HAP-1 (cell line): ENCODE results near the gene CEP164.
"Not testable (repeated sequence)": the region's sequence is repeated elsewhere in the genome, so short reads cannot be mapped to it uniquely, and the experiment has no call there.

ENCODE experiments used
- DNase-seq, 2 experiments: peaks; one replicate each; pipeline ENCODE4 v3.0.0-alpha.2; 2016 to 2020; ENCODE audit warnings: low spot score in 2 of 2
- H3K27me3 ChIP-seq: fragments of 250-450 bp; sonication (Bioruptor Pico); 2 replicates; pipeline ENCODE4 v1.5.1; 2020; ENCODE audit warnings: low read depth, mild to moderate bottlenecking, moderate library complexity
- H3K36me3 ChIP-seq: fragments of 250-450 bp; sonication (Bioruptor Pico); replicated peaks from 2 replicates; pipeline ENCODE4 v1.5.1; 2020; ENCODE audit warnings: mild to moderate bottlenecking
- H3K4me1 ChIP-seq: fragments of 250-450 bp; sonication (Bioruptor Pico); 2 replicates; pipeline ENCODE4 v1.5.1; 2020; ENCODE audit warnings: mild to moderate bottlenecking
- H3K4me3 ChIP-seq: fragments of 250-450 bp; sonication (Bioruptor Pico); 2 replicates; pipeline ENCODE4 v1.5.1; 2020; ENCODE audit warnings: mild to moderate bottlenecking, moderate library complexity
- H3K9me3 ChIP-seq: fragments of 250-450 bp; sonication (Bioruptor Pico); 2 replicates; pipeline ENCODE4 v1.5.1; 2020; ENCODE audit warnings: mild to moderate bottlenecking, moderate library complexity
- in situ Hi-C: fragments of 300-500 bp; cut with MboI; formaldehyde crosslinking; loops from 3 replicates; pipeline ENCODE4 v1.14.3; 2020; ENCODE audit warnings: low sequenced_read_pairs, inconsistent platforms, mixed read lengths

Gene CEP164

DNA sequence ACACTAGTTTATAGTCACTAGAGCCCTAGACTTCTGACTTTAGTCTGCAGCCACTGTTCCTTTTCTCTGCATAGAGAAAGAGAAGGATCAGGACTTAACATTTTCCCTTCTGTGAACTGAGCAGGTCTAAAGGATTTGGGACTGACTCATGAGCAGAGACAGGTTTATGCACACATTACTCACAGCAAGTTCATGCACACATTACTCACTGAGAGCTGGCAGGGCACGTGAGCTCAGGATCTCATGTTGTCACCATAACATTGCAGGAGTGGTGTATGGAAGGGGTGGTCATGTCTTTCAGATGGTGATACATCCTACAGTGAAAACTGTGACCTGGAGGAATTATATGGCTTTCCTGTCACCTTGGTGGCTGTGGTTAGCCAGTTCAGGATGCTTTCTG is 56.4 kb downstream of the CEP164 start:
- Histone ChIP-seq H3K27me3 (no peaks in the 10 kb centered on the region), H3K36me3 (peaks cover 11% of the 10 kb centered on the region), H3K4me1 (no peaks in the 10 kb centered on the region), H3K9me3 (no peaks in the 10 kb centered on the region), H3K4me3 (no peak overlapping the region)
- no peak for DNase-seq
- in situ Hi-C loops, result no loop called here

DNA sequence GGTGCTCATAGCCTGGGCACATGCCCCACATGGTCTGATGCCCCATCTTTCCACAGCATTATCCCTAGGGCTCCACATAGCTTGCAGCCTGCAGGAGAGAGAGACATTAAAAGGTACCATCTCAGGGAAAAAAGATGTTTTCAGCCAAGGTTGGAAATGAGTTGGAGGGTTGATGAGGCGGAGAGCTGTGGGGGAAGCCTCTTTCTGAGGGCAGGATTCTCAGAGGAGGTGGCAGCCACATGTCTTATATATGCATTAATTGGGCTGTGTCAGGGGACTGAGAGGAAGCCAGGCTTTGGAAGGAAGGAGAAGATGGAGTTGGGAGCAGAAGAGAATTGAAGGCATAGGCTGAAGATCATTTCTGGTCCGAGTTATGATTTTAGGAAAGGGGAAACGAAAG is 57.8 kb downstream of the CEP164 start:
- Histone ChIP-seq H3K36me3 (peaks cover 8% of the 10 kb centered on the region), H3K27me3 (no peaks in the 10 kb centered on the region), H3K4me3 (no peak overlapping the region), H3K4me1 (no peaks in the 10 kb centered on the region), H3K9me3 (no peaks in the 10 kb centered on the region)
- in situ Hi-C loops, result no loop called here
- no peak for DNase-seq

DNA sequence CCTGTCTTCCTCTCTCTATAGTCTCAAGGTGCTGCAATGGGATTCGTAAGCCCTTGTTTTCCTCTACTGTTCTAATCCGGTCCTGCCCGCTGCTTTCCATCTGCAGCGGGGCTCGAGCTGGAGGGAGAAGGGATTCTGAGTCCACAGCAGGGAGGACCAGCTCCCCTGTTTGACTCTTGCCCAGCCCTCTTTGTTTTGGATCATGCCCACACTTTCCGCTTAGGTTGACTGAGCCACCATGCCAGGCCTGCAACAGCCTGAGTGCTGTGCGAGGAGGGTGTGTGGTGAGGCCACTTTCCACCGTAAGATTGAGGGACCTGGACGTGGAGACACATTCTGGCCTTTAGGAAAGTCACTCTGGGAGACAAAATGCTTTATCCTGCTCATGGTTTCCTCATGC is 58.3 kb downstream of the CEP164 start:
- no peaks in the 10 kb centered on the region for H3K27me3 ChIP-seq
- peaks cover 7% of the 10 kb centered on the region for H3K36me3 ChIP-seq
- no peaks in the 10 kb centered on the region for H3K9me3 ChIP-seq
- H3K4me1 ChIP-seq, result no peaks in the 10 kb centered on the region
- H3K4me3 ChIP-seq, result no peak overlapping the region
- in situ Hi-C loops, result no loop called here
- no peak for DNase-seq

DNA sequence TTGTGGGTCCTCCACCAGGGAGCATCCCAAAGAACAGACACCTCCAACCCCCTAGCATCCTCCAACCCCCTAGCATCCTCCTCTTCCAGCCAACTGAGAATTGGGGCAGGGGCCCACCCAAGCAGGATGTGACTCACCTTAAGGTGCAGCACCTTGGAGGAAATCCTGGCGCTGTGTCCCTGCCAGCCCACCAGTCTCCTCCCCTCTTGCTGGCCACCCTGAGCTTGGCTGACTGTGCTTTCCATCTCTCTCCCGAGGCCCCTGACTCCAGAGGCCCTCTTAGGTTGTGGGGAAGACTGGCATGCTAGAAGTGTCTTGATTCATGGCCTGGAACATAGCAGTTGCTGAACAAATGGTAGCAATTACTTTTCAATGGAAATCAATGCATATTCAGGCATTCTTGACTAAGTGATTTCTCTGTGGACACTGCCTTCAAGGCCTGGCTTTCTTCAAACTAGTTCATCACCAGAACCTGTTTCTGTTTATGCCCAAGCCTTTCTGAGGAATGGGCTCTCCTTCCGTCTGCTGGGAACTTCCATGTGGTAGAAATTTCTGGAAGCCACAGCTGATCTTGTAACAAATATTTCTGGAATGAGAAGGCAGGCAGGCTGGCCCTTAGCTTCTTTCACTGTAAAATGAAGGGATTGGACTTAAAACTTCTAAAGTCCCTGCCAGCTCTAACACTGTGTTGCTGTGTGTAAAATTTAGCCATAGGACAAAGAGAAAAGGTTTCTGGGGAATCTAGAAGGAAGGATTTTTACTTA is 60.5 kb downstream of the CEP164 start:
- Histone ChIP-seq H3K36me3 (peaks cover 24% of the 10 kb centered on the region), H3K9me3 (no peaks in the 10 kb centered on the region), H3K4me1 (no peaks in the 10 kb centered on the region), H3K4me3 (no peak overlapping the region), H3K27me3 (no peaks in the 10 kb centered on the region)
- DNase-seq, result no peak
- in situ Hi-C loops, result no loop called here

DNA sequence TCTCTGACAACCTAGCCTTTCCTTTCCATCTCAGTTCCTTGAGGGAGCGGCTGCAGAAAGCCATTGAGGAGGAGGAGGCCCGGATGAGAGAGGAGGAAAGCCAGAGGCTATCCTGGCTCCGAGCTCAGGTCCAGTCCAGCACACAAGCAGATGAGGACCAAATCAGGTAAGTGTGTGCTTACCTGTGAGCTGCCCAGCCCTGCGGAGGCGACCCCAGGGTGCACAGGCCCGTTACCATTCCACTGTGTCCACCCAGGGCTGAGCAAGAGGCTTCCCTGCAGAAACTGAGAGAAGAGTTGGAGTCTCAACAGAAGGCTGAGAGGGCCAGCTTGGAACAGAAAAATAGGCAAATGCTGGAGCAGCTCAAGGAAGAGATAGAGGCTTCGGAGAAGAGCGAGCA is 63.1 kb downstream of the CEP164 start:
- in situ Hi-C loops, result no loop called here
- peaks cover 37% of the 10 kb centered on the region for H3K36me3 ChIP-seq
- no peaks in the 10 kb centered on the region for H3K4me1 ChIP-seq
- no peak for DNase-seq
- H3K9me3 ChIP-seq, result no peaks in the 10 kb centered on the region
- H3K27me3 ChIP-seq, result no peaks in the 10 kb centered on the region
- no peak overlapping the region for H3K4me3 ChIP-seq

DNA sequence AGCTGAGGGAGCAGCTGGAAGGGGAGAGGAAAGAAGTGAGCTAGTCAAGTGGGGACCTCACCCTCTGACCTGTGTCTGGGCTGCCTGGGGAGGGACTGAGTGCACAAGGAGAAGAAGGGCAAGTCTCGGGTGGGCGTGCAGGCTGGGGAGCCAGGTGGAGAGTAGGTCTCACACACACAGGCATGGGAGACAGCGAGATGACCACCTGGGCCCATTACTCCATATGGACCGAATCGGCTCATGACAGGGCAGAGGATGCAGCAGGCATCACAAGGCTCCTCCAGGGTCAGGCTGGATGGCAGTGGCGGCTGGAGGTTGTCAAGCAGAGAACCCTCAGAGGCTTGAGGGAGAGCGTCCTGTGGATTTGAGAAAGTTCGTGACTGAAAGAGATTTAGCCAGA is 63.5 kb downstream of the CEP164 start:
- H3K4me1 ChIP-seq, result no peaks in the 10 kb centered on the region
- DNase-seq, result no peak
- no peak overlapping the region for H3K4me3 ChIP-seq
- in situ Hi-C loops, result no loop called here
- H3K27me3 ChIP-seq, result no peaks in the 10 kb centered on the region
- peaks cover 37% of the 10 kb centered on the region for H3K36me3 ChIP-seq
- no peaks in the 10 kb centered on the region for H3K9me3 ChIP-seq

DNA sequence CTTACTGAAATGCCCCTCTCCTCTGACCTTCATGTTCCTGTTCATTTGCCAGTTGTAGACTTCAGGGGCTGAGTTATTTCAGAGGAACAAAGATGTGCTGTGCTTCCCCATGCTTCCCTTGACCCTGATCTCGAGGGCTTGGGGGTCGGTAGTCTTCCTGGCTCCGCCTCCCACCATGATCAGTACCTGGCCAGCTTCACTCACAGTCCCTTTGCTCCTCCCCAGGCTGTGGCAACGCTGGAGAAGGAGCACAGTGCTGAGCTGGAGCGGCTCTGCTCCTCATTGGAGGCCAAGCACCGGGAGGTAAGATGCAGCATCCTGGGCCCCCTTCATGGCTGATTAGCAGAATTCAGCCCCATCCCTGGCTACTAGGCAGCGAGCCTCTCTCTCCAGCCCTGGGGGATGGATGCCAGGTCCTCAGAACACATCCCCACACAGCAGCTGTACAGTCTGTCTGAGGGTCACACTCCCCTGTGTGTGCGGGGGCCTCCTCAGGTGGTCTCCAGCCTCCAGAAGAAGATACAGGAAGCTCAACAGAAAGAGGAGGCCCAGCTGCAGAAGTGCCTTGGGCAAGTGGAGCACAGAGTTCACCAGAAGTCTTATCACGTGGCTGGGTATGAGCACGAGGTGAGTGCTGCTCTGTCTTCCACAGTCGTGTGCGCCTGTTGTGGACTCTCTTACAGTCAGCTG is 64.5 kb downstream of the CEP164 start:
- no peak for DNase-seq
- Histone ChIP-seq H3K36me3 (peaks cover 46% of the 10 kb centered on the region), H3K4me1 (no peaks in the 10 kb centered on the region), H3K27me3 (no peaks in the 10 kb centered on the region), H3K9me3 (no peaks in the 10 kb centered on the region), H3K4me3 (no peak overlapping the region)
- in situ Hi-C loops, result no loop called here

DNA sequence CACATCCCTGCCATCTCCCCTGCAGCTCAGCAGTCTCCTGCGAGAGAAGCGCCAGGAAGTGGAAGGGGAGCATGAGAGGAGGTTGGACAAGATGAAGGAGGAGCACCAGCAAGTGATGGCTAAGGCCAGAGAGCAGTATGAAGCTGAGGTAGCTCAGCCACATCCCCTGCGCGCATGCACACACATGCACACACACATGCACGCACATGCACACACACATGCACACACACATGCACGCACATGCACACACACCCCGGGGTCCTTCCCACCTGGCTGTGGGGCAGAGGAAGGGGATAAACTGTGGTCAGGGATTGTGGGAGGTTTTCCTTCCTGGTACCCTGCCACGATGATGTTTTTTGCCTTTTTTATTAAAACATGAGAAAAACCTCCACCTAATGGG is 65.3 kb downstream of the CEP164 start:
- no peak overlapping the region for H3K4me3 ChIP-seq
- peaks cover 50% of the 10 kb centered on the region for H3K36me3 ChIP-seq
- H3K27me3 ChIP-seq, result no peaks in the 10 kb centered on the region
- DNase-seq, result no peak
- in situ Hi-C loops, result no loop called here
- H3K9me3 ChIP-seq, result no peaks in the 10 kb centered on the region
- no peaks in the 10 kb centered on the region for H3K4me1 ChIP-seq

DNA sequence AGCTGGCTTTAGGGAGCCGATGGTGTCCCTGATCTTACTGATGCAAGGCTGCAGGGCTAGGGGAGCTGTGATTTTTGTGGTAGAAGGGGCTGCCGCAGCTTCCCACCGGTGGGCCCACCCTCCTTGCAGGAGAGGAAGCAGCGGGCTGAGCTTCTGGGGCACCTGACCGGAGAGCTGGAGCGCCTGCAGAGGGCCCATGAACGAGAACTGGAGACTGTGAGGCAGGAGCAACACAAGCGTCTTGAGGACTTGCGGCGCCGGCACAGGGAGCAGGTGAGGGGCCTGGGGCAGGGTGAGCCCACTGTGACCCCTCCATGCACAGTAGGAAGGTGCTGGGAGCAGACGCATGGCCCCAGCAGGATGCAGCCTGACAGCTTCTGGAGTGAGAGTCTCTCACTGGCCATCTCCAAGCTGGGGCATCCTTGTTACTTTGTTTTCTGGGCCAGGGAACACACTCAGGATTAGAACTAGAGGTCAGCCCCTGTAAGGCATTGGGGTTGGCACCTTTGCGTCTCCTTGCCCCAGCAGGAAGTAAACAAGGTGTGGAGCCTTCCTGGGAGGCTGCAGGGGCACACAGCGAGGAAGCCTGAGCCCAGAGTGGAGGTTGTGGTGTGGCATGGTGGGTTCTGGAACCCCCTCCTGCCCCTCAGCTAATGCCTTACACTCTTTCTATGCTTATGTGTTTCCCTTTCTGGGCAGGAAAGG is 66.7 kb downstream of the CEP164 start:
- Histone ChIP-seq H3K9me3 (peaks cover 3% of the 10 kb centered on the region; the same call in 1 of the 2 replicates), H3K36me3 (peaks cover 58% of the 10 kb centered on the region), H3K4me3 (no peak overlapping the region), H3K4me1 (no peaks in the 10 kb centered on the region), H3K27me3 (no peaks in the 10 kb centered on the region)
- DNase-seq, result no peak
- in situ Hi-C loops, result no loop called here

DNA sequence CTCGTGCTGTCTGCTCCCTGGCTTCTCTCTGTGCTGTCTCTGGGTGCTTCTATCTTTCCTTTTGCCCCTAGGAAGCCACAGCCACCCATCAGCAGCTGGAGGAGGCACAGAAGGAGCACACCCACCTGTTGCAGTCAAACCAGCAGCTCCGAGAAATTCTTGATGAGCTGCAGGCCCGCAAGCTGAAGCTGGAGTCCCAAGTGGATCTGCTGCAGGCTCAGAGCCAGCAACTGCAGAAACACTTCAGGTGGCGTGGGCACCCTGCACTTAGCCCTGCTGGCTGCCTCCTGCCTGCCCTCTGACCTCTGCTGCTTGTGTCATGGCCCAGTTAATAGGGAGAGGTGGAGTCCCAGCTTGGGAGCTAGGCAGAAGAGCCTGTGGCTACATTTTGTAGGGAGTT is 67.8 kb downstream of the CEP164 start:
- in situ Hi-C loops, result no loop called here
- Histone ChIP-seq H3K4me3 (no peak overlapping the region), H3K36me3 (peaks cover 60% of the 10 kb centered on the region), H3K27me3 (no peaks in the 10 kb centered on the region), H3K4me1 (no peaks in the 10 kb centered on the region), H3K9me3 (peaks cover 3% of the 10 kb centered on the region; the same call in 1 of the 2 replicates)
- no peak for DNase-seq

DNA sequence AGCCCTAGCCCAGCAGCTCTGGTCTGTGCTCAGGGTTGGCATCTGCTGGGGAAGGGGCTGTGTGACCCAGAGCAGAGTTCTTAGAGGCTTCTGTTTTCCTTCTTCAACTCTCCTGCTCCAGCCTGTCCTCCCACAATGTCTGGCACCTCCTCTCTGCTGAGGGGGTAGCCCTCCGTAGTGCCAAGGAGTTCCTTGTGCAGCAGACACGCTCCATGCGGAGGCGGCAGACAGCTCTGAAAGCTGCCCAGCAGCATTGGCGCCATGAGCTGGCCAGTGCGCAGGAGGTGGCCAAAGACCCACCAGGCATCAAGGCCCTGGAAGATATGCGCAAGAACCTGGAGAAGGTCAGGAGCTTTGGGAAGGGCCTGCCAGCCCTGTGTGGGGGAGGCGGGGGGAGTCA is 69.3 kb downstream of the CEP164 start:
- peaks cover 53% of the 10 kb centered on the region for H3K36me3 ChIP-seq
- DNase-seq, result no peak
- H3K4me3 ChIP-seq, result no peak overlapping the region
- H3K27me3 ChIP-seq, result no peaks in the 10 kb centered on the region
- H3K4me1 ChIP-seq, result no peaks in the 10 kb centered on the region
- H3K9me3 ChIP-seq, result peaks cover 3% of the 10 kb centered on the region; the same call in 1 of the 2 replicates
- in situ Hi-C loops, result no loop called here

DNA sequence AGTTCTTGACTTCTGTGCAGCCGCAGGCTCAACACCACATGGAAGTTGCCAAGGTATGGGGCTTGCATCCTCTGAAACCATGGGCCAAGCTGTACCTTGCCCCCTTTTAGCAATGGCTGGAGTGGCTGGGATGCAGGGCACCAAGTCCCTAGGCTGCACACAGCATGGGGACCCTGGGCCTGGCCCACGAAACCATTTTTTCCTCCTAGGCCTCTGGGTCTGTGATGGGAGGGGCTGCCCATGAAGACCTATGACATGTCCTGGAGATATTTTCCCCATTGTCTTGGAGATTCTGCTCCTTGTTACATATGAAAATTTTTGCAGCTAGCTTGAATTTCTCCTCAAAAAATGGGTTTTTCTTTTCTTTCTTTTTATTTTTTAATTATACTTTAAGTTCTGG is 71.0 kb downstream of the CEP164 start:
- H3K9me3 ChIP-seq, in situ Hi-C loops, DNase-seq, H3K4me1 ChIP-seq, H3K27me3 ChIP-seq, H3K4me3 ChIP-seq: not testable (repeated sequence)
- peaks cover 39% of the 10 kb centered on the region for H3K36me3 ChIP-seq

DNA sequence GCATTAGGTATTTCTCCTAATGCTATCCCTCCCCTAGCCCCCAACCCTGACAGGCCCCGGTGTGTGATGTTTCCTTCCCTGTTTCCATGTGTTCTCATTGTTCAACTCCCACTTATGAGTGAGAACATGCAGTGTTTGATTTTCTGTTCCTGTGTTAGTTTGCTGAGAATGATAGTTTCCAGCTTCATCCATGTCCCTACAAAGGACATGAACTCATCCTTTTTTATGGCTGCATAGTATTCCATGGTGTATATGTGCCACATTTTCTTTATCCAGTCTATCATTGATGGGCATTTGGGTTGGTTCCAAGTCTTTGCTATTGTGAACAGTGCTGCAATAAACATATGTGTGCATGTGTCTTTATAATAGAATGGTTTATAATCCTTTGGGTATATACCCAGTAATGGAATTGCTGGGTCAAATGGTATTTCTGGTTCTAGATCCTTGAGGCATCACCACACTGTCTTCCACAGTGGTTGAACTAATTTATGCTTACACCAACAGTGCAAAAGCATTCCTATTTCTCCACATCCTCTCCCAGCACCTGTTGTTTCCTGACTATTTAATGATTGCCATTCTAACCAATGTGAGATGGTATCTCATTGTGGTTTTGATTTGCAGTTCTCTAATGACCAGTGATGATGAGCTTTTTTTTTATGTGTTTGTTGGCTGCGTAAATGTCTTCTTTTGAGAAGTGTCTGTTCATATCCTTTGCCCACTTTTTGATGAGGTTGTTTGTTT is 71.6 kb downstream of the CEP164 start:
- peaks cover 34% of the 10 kb centered on the region for H3K36me3 ChIP-seq
- DNase-seq, in situ Hi-C loops: not testable (repeated sequence)

More for the DNA sequence above, 71.6 kb downstream of the CEP164 start:
- H3K4me1 ChIP-seq, H3K27me3 ChIP-seq, H3K9me3 ChIP-seq, H3K4me3 ChIP-seq: not testable (repeated sequence)
